Mesenchymal stem cell (in vitro differentiated cells and primary cell): ENCODE measurements around the gene NUMA1.

Experiments used
- DNase-seq: peaks from one replicate; pipeline ENCODE4 v3.0.0-alpha.2; 2013
- H2AFZ ChIP-seq: one replicate; pipeline ENCODE4 v1.6.1; 2013; ENCODE audit warnings: low read depth, mild to moderate bottlenecking, control low read depth, inconsistent platforms, low read length, moderate library complexity
- H2AK5ac ChIP-seq: 2 replicates; pipeline ENCODE4 v1.6.1; 2013; ENCODE audit warnings: low read length, moderate library complexity, mild to moderate bottlenecking, inconsistent platforms; ENCODE audit not compliant: severe bottlenecking
- H2BK120ac ChIP-seq: one replicate; pipeline ENCODE4 v1.6.1; 2013; ENCODE audit warnings: low read depth, mild to moderate bottlenecking, inconsistent platforms, low read length, moderate library complexity
- H2BK12ac ChIP-seq, 2 experiments: one replicate each; pipeline ENCODE4 v1.6.1; 2013; ENCODE audit warnings: inconsistent platforms in 2 of 2, low read length in 2 of 2, mild to moderate bottlenecking in 2 of 2, moderate library complexity in 2 of 2, control low read depth in 1 of 2
- H2BK15ac ChIP-seq: one replicate; pipeline ENCODE4 v1.6.1; 2013; ENCODE audit warnings: mild to moderate bottlenecking, low read depth, inconsistent platforms; ENCODE audit not compliant: poor library complexity, severe bottlenecking
- H2BK5ac ChIP-seq: 2 replicates; pipeline ENCODE4 v1.6.1; 2013; ENCODE audit warnings: low read depth, mild to moderate bottlenecking, low read length, control low read depth, inconsistent platforms; ENCODE audit not compliant: poor library complexity, severe bottlenecking
- H3K14ac ChIP-seq, 2 experiments: one replicate each; pipeline ENCODE4 v1.6.1; 2013; ENCODE audit warnings: inconsistent platforms in 2 of 2, low read length in 2 of 2, control low read depth in 1 of 2, mild to moderate bottlenecking in 1 of 2, moderate library complexity in 1 of 2
- H3K18ac ChIP-seq, 2 experiments: one replicate each; pipeline ENCODE4 v1.6.1; 2013; ENCODE audit warnings: inconsistent platforms in 2 of 2, low read length in 2 of 2, control low read depth in 1 of 2, low read depth in 1 of 2, mild to moderate bottlenecking in 1 of 2
- H3K23ac ChIP-seq, 2 experiments: one replicate each; pipeline ENCODE4 v1.6.1; 2013; ENCODE audit warnings: inconsistent platforms in 2 of 2, low read length in 2 of 2, mild to moderate bottlenecking in 2 of 2, moderate library complexity in 2 of 2, control low read depth in 1 of 2
- H3K27ac ChIP-seq: 2 replicates; pipeline ENCODE4 v1.5.1; 2013; ENCODE audit warnings: mild to moderate bottlenecking, moderate library complexity, low read length, control low read depth, inconsistent platforms; ENCODE audit not compliant: poor library complexity, severe bottlenecking
- H3K27me3 ChIP-seq, 2 experiments: 2 replicates each; pipeline versions ENCODE4 v1.6.1 to v1.7.0; 2013; ENCODE audit warnings: low read length in 2 of 2, mild to moderate bottlenecking in 2 of 2, moderate library complexity in 2 of 2, control low read depth in 1 of 2, inconsistent platforms in 1 of 2; ENCODE audit not compliant: control insufficient read depth in 1 of 2, insufficient read depth in 1 of 2
- H3K36me3 ChIP-seq, 2 experiments: 2 replicates each; pipeline versions ENCODE4 v1.6.1 to v1.7.0; 2013; ENCODE audit warnings: low read length in 2 of 2, control low read depth in 1 of 2, inconsistent platforms in 1 of 2, low read depth in 1 of 2, mild to moderate bottlenecking in 1 of 2; ENCODE audit not compliant: insufficient read depth in 2 of 2, control insufficient read depth in 1 of 2
- H3K4ac ChIP-seq, 2 experiments: one replicate each; pipeline ENCODE4 v1.6.1; 2013; ENCODE audit warnings: inconsistent platforms in 2 of 2, low read length in 2 of 2, mild to moderate bottlenecking in 2 of 2, moderate library complexity in 2 of 2, control low read depth in 1 of 2, low read depth in 1 of 2
- H3K4me1 ChIP-seq: 2 replicates; pipeline ENCODE4 v1.6.1; 2013; ENCODE audit warnings: low read depth, low read length, control low read depth; ENCODE audit not compliant: control insufficient read depth, insufficient read depth
- H3K4me2 ChIP-seq: 2 replicates; pipeline ENCODE4 v1.6.1; 2013; ENCODE audit warnings: low read length, mild to moderate bottlenecking, inconsistent platforms; ENCODE audit not compliant: poor library complexity, severe bottlenecking
- H3K4me3 ChIP-seq, 2 experiments: 2 replicates each; pipeline versions ENCODE4 v1.5.1 to v1.7.0; 2013; ENCODE audit warnings: low read length in 2 of 2, mild to moderate bottlenecking in 2 of 2, control low read depth in 1 of 2, low read depth in 1 of 2; ENCODE audit not compliant: insufficient read depth in 1 of 2
- H3K79me1 ChIP-seq: replicated peaks from 2 replicates; pipeline ENCODE4 v1.6.1; 2013; ENCODE audit warnings: mild to moderate bottlenecking, control low read depth, low read length, inconsistent platforms; ENCODE audit not compliant: poor library complexity, severe bottlenecking
- H3K9ac ChIP-seq: 2 replicates; pipeline ENCODE4 v1.7.0; 2013; ENCODE audit warnings: mild to moderate bottlenecking, low read length, moderate library complexity
- H3K9me3 ChIP-seq: 2 replicates; pipeline ENCODE4 v1.7.0; 2013; ENCODE audit warnings: mild to moderate bottlenecking, low read length; ENCODE audit not compliant: control insufficient read depth
- H4K8ac ChIP-seq: one replicate; pipeline ENCODE4 v1.6.1; 2013; ENCODE audit warnings: inconsistent platforms, mild to moderate bottlenecking, low read length, moderate library complexity
- H4K91ac ChIP-seq: one replicate; pipeline ENCODE4 v1.6.1; 2013; ENCODE audit warnings: mild to moderate bottlenecking, low read length, inconsistent platforms
- WGBS: methylation state at CpG from one replicate; pipeline ENCODE4 v1.1.7; 2013; ENCODE audit warnings: mixed read lengths; 5-methylcytosine and 5-hydroxymethylcytosine counted together

The NUMA1 gene

GRCh38 chr11:72072348-72072747, 8.0 kb downstream of the NUMA1 start:
- peaks cover 11% of the 10 kb centered on the region for H3K79me1 ChIP-seq
- 15% methylated on average over 3 of the region's 3 CpGs for WGBS
- peak overlapping the region in 1 of 2 experiments; percentile 20 for H3K4me3 ChIP-seq
- peaks cover 13% of the 10 kb centered on the region for H3K4me1 ChIP-seq
- H3K18ac ChIP-seq: peak overlapping the region; percentile 38 to 64
- peak overlapping the region; percentile 12 for H2BK15ac ChIP-seq
- no peak overlapping the region for H3K14ac ChIP-seq
- H3K9me3 ChIP-seq: no peaks in the 10 kb centered on the region
- H2AK5ac ChIP-seq: no peak overlapping the region
- H2BK5ac ChIP-seq: no peak overlapping the region
- no peaks in the 10 kb centered on the region for H3K27me3 ChIP-seq
- peak overlapping the region in 1 of 2 experiments; percentile 67 for H3K4ac ChIP-seq
- H2AFZ ChIP-seq: no peak overlapping the region
- H4K91ac ChIP-seq: peak overlapping the region; percentile 19
- H3K27ac ChIP-seq: peak overlapping the region; percentile 53
- H2BK120ac ChIP-seq: peak overlapping the region; percentile 85
- H2BK12ac ChIP-seq: peak overlapping the region; percentile 91 to 92
- peak; percentile 86 for DNase-seq
- no peak overlapping the region for H3K23ac ChIP-seq
- peak overlapping the region; percentile 74 for H3K9ac ChIP-seq
- peak overlapping the region; percentile 12 for H4K8ac ChIP-seq
- peaks cover 0 to 4% of the 10 kb centered on the region in 2 experiments for H3K36me3 ChIP-seq
- H3K4me2 ChIP-seq: no peak overlapping the region

- no peak overlapping the region for H3K14ac ChIP-seq
- peaks cover 13% of the 10 kb centered on the region for H3K4me1 ChIP-seq
- H2BK12ac ChIP-seq: peak overlapping the region; percentile 40 to 51
- peak overlapping the region; percentile 83 for H3K9ac ChIP-seq
- H3K4me2 ChIP-seq: no peak overlapping the region
- peak overlapping the region; percentile 92 for H2BK120ac ChIP-seq
- peak overlapping the region; percentile 83 for H3K27ac ChIP-seq
- H2BK15ac ChIP-seq: peak overlapping the region; percentile 30
- DNase-seq: no peak
- peak overlapping the region; percentile 29 to 94 for H3K4ac ChIP-seq
- peak overlapping the region; percentile 78 to 93 for H3K18ac ChIP-seq
- H3K36me3 ChIP-seq: peaks cover 0 to 4% of the 10 kb centered on the region in 2 experiments
- H4K91ac ChIP-seq: peak overlapping the region; percentile 84
- no peak overlapping the region for H3K23ac ChIP-seq
- peak overlapping the region; percentile 71 for H2AK5ac ChIP-seq
- H4K8ac ChIP-seq: peak overlapping the region; percentile 66
- no peaks in the 10 kb centered on the region for H3K9me3 ChIP-seq
- H3K27me3 ChIP-seq: no peaks in the 10 kb centered on the region
- H2BK5ac ChIP-seq: no peak overlapping the region
- H3K4me3 ChIP-seq: peak overlapping the region in 1 of 2 experiments; percentile 44
- no peak overlapping the region for H2AFZ ChIP-seq
- H3K79me1 ChIP-seq: peaks cover 18% of the 10 kb centered on the region
- 89% methylated on average over 5 of the region's 7 CpGs for WGBS
Measured at GRCh38 chr11:72070491-72070890, 9.9 kb downstream of the NUMA1 start.

- DNase-seq: peak; percentile 88
- no peak overlapping the region for H2BK5ac ChIP-seq
- no peak overlapping the region for H2BK120ac ChIP-seq
- H2BK12ac ChIP-seq: peak overlapping the region; percentile 9 to 91
- H3K9me3 ChIP-seq: no peaks in the 10 kb centered on the region
- no peak overlapping the region for H2BK15ac ChIP-seq
- H2AK5ac ChIP-seq: no peak overlapping the region
- peak overlapping the region; percentile 59 for H4K8ac ChIP-seq
- H3K27me3 ChIP-seq: no peaks in the 10 kb centered on the region
- peak overlapping the region in 1 of 2 experiments; percentile 44 for H3K4me3 ChIP-seq
- H3K4me1 ChIP-seq: peaks cover 13% of the 10 kb centered on the region
- H3K4ac ChIP-seq: peak overlapping the region in 1 of 2 experiments; percentile 94
- H3K14ac ChIP-seq: no peak overlapping the region
- H3K36me3 ChIP-seq: peaks cover 0 to 4% of the 10 kb centered on the region in 2 experiments
- peak overlapping the region; percentile 37 to 46 for H3K18ac ChIP-seq
- no peak overlapping the region for H2AFZ ChIP-seq
- no peak overlapping the region for H3K23ac ChIP-seq
- WGBS: 0% methylated on average over 2 of the region's 2 CpGs
- H3K4me2 ChIP-seq: no peak overlapping the region
- H3K27ac ChIP-seq: peak overlapping the region; percentile 83
- peaks cover 17% of the 10 kb centered on the region for H3K79me1 ChIP-seq
- H4K91ac ChIP-seq: no peak overlapping the region
- peak overlapping the region; percentile 83 for H3K9ac ChIP-seq
Measured at GRCh38 chr11:72069787-72070251, 10.5 kb downstream of the NUMA1 start.

- H2AFZ ChIP-seq: no peak overlapping the region
- no peaks in the 10 kb centered on the region for H3K27me3 ChIP-seq
- no peak overlapping the region for H4K8ac ChIP-seq
- H3K4me1 ChIP-seq: peaks cover 13% of the 10 kb centered on the region
- peak overlapping the region in 1 of 2 experiments; percentile 33 for H3K4me3 ChIP-seq
- H3K36me3 ChIP-seq: peaks cover 0 to 4% of the 10 kb centered on the region in 2 experiments
- H4K91ac ChIP-seq: no peak overlapping the region
- H2AK5ac ChIP-seq: peak overlapping the region; percentile 24
- no peak overlapping the region for H2BK15ac ChIP-seq
- H3K9ac ChIP-seq: peak overlapping the region; percentile 83
- no peaks in the 10 kb centered on the region for H3K9me3 ChIP-seq
- peak overlapping the region in 1 of 2 experiments; percentile 13 for H3K4ac ChIP-seq
- peak overlapping the region; percentile 83 for H3K27ac ChIP-seq
- peaks cover 16% of the 10 kb centered on the region for H3K79me1 ChIP-seq
- peak overlapping the region in 1 of 2 experiments; percentile 3 for H3K18ac ChIP-seq
- no peak overlapping the region for H3K23ac ChIP-seq
- no peak overlapping the region for H3K14ac ChIP-seq
- H2BK120ac ChIP-seq: no peak overlapping the region
- peak overlapping the region in 1 of 2 experiments; percentile 73 for H2BK12ac ChIP-seq
- peak; percentile 69 for DNase-seq
- H2BK5ac ChIP-seq: no peak overlapping the region
- H3K4me2 ChIP-seq: no peak overlapping the region
Measured at GRCh38 chr11:72069200-72069599, 11.1 kb downstream of the NUMA1 start.
